HS-27A (cell line): ENCODE data around the gene AP5Z1.
"Not testable (repeated sequence)": the region's sequence is repeated elsewhere in the genome, so short reads cannot be mapped to it uniquely, and the experiment has no call there.

ENCODE experiments used
- DNase-seq: peaks from one replicate; pipeline ENCODE4 v3.0.0-alpha.2; 2012; ENCODE audit warnings: low read depth, missing footprints

AP5Z1 gene

DNA sequence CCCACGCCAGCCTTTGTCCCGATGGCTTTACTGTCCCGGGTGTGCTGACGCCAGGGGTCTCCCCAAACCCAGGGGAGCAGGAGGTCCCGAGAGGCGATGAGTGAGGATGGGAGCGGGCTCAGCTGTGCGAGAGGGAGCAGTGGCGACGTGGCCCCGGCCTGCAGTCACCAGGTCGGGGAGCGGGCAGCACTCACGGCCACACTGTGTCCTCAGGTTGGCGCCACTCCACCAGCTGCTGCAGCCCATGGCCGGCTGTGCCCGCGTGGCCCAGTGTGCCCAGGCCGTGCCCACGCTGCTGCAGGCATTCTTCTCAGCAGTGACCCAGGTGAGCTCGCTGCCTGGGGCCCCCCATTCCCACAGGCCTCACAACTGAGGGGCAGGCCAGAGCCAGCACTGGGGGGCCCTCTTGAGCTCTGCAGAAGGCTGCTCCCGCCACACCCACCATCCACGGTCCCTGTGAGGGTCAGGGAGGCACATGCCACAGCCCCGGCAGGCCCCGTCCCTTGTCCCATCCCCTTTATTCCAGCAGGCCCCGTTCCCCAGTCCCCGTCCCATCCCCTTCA lies 13.3 kb downstream of the AP5Z1 start:
- DNase-seq: no peak

DNA sequence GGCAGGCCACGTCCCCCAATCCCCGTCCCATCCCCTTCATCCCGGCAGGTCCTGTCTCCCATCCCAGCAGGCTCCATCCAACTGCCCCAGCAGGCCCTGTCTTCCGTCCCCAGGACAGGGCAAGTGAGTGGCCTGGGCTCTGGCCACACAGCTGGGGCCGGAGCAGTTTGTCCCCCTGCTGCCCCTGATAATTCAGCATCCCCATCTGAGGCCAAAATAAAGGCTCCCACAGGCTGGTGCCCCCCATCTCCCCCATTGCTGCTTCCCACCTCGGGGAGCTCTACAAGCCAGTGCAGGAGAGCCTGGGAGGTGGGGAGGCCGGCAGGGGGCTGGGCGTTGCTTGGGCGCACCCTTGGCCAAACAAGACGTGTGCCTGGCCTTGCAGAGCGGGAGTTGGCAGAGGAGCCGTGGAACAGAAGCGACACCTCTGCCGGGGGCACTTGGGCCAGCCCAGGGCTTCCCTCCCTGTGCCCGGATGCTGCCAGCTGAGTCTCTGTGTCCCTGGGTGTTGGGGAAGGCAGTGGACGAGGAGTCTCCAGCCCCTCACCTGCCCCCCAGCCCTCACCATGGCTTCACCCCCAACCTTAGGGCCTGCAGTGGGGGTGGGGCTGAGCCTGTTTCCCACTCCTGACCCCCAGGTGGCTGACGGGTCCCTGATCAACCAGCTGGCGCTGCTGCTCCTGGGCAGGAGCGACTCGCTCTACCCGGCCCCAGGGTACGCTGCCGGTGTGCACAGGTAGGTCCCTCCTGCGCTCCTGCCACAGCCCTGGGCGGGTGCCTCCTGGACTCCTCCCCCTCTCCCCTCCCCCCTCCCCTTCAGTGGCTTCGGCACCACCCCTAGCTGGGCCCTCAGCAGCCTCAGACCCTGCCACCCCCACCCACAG lies 14.0 kb downstream of the AP5Z1 start:
- DNase-seq: no peak

DNA sequence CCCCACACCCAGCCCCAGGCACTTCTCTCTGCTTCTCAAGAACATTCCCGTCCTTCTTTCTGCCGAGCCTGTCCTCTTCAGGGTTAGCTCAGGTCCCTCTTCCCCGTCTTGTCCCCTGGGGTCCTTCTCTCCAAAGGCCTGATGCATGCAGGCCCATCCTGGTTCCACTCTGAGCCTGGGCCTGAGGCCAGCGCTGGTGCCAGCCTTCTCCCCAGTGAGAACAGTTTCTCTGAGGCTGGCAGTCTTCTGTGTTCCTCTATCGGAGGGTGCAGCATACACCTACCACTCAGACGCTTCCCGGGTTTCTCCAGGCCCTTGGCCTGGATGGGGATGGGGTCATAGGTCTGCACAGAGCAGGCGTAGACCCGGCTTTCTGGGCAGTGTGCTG lies 14.6 kb downstream of the AP5Z1 start:
- no peak for DNase-seq

DNA sequence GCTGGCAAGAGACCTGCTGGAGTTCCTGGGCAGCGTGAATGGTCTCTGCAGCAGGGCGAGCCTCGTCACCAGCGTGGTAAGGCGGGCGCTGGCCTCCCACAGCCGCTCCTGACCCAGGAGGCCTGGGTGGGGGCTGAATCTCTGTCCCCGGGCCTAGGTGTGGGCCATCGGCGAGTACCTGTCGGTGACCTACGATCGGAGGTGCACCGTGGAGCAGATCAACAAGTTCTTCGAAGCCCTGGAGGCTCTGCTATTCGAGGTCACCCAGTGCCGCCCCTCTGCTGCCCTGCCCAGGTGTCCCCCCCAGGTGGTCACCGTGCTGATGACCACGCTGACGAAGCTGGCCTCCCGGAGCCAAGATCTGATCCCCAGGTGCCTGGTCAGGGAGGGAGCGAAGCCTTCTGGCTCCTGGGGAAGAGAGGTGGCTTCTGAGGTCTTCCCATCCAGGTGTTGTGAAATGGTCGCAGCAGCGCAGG lies 15.1 kb downstream of the AP5Z1 start:
- no peak for DNase-seq

DNA sequence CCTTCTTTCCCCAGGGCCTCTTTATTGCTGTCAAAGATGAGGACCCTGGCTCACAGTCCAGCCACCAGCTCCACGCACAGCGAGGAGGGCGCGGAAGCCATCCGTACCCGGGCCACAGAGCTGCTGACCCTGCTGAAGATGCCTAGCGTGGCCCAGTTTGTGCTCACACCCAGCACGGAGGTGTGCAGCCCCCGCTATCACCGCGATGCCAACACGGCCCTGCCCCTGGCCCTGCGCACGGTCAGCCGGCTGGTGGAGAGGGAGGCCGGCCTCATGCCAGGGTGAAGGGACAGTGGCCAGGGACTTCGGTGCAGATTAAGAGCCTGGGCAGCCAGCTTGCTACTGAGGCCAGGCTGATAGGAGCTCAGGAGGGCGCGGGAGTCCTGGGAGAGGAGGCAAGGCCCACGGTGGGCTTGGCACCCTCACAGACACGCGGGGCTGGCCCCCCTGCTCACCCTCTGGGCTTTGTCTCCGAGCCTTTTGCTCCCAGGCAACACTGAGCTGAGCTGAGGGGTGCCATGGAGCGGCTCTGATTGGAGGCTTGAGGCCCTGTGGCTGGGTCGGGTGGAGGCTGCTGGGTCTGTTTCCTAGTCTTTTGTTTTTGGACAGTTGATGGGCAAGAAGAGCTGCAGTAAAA lies 15.8 kb downstream of the AP5Z1 start:
- no peak for DNase-seq

DNA sequence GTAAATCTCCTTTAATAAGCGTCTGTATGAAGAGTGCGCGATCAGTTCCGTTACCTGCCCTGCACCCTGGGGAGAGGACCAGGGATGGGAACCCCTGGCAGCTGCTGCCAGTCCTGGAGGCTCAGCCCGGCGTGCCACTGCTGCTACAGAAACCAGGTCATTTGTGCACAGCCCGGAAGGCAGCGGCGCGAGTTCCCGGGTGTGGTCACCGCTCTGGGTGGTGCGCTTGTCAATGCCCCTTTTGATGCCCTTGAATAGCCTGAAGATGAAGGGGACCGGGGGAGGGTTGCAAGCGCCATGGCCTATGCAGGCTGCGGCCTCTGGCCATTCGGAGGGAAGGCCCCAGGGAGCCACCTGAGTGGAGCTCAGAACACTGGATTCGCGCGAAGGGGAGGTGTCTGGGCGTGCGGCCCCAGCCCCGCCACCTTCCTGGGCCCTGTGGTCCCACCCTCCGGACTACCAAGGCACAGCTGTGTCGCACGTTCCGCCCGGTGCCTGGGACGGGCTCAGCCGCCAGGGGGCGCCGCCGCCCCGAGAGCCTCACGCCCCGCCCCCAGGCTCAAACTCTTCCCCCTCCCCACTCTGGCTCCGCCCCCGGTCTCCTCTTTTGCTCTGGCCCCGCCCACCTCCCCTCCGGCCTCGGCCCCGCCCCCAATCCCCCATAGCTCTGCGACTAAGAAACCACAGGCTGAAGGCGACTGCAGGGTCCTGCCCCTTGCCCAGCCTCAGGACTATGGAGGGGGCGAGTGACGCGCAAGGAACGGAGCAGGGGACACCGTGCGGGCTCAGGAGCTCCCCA lies 16.5 kb downstream of the AP5Z1 start:
- DNase-seq: no peak

DNA sequence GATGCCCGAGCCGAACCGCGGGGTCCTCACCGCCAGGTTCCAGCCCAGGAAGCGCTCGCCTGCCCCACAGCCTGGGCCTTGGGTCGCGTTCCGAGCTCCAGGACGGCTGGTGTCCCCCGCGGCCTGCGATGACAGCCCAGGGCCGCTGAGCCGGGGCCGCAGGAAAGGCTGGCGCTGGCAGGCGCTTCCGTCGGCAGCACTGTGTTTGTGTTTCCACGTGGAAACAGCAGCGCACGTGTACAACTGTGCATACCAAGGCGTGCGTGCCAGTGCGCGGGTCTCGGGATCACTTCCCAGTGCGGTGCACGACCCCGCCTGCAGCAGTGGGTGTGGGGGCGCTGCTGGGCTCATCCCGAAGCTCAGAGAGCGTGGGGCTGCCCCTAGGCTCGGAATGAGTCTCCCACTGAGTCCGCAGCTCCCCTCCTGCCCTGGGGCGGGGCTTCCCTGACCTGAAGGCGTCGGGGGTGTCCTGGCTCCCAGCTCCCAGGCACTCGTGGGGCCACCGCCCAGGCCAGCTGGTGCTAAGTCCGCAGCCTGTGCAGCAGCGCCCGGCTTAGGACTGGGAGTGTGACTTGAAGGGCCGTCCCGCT lies 17.2 kb downstream of the AP5Z1 start:
- DNase-seq: no peak

DNA sequence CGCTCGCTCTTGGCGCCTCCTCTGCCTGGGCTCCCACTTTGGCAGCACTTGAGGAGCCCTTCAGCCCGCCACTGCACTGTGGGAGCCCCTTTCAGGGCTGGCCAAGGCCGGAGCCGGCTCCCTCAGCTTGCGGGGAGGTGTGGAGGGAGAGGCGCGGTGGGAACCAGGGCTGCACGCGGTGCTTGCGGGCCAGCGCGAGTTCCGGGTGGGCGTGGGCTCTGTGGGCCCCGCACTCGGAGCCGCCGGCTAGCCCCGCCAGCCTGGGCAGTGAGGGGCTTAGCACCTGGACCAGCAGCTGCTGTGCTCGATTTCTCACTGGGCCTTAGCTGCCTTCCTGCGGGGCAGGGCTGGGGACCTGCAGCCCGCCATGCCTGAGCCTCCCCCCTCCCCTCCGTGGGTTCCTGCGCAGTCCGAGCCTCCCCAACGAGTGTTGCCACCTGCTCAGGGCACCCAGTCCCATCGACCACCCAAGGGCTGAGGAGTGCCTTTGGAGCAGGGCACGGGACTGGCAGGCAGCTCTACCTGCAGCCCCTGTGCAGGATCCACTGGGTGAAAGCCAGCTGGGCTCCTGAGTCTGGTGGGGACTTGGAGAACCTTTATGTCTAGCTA lies 18.1 kb downstream of the AP5Z1 start:
- not testable (repeated sequence) for DNase-seq

DNA sequence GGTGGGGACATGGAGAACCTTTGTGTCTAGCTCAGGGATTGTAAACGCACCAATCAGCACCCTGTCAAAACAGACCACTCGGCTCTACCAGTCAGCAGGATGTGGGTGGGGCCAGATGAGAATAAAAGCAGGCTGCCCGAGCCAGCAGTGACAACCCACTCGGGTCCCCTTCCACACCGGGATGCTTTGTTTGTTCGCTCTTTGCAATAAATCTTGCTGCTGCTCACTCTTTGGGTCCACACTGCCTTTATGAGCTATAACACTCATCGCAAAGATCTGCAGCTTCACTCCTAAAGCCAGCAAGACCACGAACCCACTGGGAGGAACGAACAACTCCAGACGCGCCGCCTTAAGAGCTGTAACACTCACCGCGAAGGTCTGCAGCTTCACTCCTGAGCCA lies 18.7 kb downstream of the AP5Z1 start:
- DNase-seq: not testable (repeated sequence)

DNA sequence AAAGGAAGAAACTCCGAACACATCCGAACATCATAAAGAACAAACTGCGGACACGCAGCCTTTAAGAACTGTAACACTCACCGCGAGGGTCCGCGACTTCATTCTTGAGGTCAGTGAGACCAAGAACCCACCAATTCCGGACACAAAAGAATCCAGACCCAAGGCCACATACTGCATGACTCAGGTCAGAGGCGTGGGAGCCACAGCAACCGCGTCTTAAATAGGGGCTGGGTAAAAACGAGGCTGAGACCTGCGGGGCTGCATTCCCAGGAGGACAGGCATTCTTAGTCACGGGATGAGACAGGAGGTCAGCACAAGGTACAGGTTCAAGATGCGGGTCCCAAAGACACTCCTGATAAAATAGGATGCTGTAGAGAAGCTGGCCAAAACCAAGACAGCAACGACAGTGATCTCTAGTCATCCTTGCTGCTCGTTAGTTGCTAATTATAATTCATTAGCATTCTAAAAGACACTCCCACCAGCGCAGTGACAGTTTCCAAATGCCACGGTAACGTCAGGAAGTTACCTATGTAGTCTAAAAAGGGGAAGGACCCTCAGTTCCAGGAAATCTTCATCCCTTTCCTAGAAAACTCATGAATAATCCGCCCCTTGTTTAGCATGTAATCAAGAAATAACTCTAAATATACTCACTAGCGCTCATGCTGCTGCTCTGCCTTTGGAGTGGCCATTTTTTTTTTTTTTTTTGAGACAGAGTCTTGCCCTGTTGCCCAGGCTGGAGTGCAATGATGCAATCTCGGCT lies 19.3 kb downstream of the AP5Z1 start:
- no peak for DNase-seq

DNA sequence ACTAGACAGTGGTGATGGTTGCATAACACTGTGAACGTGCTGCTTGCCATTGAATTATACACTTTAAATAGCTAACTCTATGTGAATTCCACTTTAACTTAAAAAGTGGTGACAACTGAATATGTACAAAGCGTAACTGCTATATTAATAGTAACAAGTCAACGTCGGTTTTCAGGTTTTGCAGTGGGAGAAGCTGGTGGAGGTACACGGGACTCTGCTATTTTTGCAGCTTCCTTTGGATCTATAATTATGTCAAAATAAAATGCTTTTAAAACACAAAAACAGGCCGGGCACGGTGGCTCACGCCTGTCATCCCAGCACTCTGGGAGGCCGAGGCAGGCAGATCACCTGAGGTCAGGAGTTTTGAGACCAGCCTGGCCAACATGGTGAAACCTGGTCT lies 21.0 kb downstream of the AP5Z1 start:
- DNase-seq: no peak

DNA sequence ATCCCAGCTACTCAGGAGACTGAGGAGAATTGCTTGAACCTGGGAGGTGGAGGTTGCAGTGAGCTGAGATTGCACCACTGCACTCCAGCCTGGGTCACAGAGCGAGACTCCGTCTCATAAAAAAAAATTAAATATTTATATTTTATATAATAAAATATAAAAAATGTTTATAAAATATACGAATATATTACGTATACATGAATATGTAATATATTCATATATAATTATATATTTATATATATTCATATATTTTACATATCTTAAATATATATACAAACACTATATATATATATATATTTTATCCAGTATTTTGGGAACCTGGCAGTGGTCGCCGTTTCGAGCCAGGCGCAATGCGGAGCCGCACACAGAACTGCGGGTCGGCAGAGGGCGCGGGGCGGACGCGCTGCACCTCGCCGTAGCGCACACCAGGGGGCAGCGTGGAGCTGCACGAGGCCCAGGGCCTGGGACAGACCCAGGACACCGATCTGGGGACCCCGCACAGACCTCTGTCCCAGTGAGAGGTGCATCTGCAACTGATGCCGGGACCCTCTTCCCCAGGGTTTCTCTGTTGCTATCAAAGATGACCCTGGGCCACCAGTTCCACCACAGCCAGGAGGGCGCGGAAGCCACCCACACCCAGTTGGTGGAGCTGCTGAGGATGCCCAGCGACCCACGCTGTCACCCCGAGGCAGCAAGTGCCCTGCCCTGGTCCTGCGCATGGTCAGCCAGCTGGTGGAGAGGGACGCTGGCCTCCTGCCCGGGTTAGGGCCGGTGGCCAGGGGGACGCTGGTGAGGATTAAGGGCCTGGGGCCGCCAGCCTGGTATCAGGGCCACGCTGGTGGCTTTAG lies 22.7 kb downstream of the AP5Z1 start:
- DNase-seq: no peak

DNA sequence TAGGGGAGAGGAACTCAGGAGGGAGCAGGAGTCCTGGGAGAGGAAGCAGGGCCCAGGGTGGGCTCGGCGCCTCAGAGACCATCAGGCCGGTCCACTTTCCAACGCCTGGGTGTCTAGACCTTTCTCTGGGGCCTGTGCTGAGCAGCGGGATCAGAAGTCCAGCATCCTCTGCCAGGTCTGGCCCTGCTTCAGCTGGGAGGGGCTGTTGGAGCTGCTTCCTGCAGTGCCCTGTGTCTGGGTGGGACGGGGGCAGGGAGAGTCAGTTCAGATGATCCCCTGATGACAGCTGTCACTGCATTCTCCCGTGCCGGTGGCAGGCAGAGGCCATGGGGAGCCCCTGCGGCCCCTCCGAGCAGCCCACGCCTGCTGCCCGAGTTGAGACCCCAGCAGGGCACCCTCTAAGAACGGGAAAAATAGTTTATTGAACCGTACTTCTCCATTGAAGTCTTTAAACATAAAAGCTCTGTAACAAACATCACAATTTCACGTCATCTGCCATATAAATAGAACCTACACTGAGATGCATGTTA lies 23.3 kb downstream of the AP5Z1 start:
- no peak for DNase-seq

DNA sequence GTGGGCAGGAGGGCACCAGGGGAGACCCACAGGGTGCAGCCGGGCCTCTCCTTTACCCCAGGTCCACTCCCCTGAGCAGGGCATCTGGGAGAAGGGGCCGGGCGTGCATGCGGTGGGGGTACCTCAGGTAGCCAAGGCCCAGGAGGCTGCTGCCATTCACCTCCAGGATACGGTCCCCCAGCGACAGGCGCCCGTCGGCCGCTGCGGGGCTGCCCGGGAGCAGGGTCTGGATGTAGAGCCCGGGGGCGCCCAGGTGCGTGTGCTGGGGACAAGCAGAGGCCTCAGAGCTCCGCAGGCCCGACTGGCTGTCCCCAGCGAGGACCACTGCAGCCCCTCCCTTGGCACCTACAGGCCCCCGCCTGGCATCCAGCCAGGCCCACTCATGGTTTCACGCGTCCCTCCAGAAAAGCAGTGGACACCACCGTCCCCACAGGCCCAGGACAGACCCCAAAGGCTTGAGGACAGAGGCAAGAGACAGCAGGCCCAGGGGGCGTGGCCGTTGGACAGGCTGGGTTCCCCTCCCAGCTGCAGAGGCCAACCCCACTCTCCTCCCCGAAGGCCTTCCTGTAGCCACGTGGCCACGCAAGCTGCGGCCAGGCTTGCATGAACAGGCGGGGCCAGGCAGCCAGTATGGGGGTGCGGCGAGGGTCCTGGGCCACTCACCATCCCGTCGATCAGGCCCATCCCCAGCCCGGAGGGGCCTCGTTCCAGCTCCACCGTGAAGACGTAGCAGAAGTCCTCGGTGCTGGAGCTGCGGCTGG lies 24.3 kb downstream of the AP5Z1 start:
- DNase-seq: no peak

DNA sequence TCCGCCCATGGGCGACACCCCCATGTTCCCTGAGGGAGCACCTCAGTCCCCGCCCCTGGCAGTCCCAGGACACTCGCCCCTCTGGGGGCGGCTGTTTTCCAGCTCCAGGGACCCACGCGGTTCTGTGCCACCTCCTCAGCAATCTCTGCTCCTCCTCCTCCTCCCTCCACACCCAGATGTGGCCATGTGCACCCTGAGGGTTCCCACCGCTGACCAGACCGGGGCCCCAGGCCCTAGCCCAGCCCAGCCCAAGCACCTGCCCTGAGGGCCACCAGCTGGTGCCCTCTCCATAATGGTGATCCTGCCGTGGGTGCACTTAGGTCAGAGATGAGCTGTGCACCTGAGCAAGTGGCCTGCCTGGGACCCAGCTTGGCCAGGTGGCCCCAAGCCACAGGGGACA lies 25.1 kb downstream of the AP5Z1 start:
- DNase-seq: no peak

DNA sequence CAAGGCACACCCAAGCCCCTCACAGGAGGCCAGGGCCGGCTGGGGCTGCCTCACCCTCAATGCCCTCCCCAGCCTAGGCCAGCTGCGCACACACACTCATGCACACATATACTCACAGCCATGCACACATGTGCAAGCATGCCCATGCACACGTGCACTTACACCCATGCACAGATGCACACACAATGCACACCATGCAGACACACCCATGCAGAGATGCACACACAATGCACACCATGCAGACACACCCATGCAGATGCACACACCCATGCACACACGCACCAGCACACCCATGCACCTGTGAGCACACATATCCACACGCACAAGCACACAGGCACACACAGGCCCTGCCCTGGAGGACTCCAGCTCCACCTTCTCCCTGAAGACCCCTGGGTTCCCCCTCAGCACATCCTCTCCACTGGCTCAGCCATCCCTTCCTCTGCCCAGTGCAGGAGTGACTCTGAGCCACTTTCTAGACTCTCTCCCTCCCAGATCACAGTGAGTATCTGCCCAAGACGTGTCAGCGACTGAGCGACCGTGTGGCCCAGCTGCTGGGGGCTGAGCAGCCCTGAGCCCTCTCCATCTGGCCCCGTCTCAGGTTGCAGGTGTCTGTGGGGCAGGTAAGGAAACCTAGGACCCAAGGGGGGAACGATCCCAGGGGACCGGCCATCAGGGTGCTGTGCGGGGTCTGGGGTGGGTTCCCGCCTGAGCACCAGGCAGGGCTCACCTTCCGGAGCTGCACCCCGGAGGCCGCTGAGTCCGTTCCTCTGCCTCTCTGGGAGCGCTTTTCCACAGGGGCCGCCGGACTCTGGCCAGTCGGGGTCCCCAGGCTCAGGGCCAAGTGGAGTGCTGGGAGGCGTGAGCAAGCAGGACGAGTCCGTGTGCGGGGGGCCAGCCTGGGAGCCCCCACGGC lies 25.8 kb downstream of the AP5Z1 start:
- no peak for DNase-seq

DNA sequence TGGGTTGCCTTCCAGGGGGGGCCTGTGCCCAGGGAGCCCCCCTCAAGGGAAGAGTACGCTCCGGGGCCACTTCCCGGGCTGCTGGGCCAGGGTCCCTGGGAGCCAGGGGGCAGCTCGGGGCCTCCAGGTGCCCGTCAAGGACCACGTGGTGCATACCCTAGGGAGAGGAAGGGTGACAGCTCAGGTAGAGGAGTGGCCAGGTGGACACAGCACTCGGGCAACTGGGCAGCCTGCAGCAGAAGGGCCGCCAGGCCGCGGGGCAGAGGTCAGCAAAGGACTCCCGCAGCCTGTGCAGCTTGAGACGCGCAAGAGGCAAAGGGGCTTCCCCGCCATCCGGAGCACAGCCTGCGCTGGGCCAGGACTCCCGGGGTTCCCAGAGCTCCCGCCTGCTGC lies 26.4 kb downstream of the AP5Z1 start:
- no peak for DNase-seq

DNA sequence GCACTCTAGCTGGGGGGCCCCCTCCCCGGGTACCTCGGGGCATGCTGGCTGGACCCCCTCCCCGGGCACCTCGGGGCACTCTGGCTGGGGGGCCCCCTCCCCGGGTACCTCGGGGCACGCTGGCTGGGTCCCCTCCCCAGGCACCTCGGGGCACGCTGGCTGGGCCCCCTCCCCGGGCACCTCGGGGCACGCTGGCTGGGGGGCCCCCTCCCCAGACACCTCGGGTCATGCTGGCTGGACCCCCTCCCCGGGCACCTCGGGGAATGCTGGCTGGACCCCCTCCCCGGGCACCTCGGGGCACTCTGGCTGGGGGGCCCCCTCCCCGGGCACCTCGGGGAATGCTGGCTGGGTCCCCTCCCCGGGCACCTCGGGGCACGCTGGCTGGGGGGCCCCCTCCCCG lies 27.2 kb downstream of the AP5Z1 start:
- DNase-seq: not testable (repeated sequence)
